SU-DHL-6 (cell line): ENCODE measurements around the gene CDK5RAP2.
"Not testable (repeated sequence)": the region's sequence is repeated elsewhere in the genome, so short reads cannot be mapped to it uniquely, and the experiment has no call there.

ENCODE experiments used
- CTCF ChIP-seq: fragments of 200-600 bp; sonication (generic); IDR thresholded peaks from one replicate; pipeline ENCODE4 v1.5.1; 2017; ENCODE audit warnings: antibody characterized with exemption, mild to moderate bottlenecking, low read length, moderate library complexity; ENCODE audit not compliant: insufficient read depth, poor library complexity, severe bottlenecking
- EZH2phosphoT487 ChIP-seq: fragments of 200-600 bp; sonication (generic), shearing (Covaris generic); conservative IDR thresholded peaks from 2 replicates; pipeline ENCODE4 v1.6.1; 2018; ENCODE audit warnings: mild to moderate bottlenecking, antibody characterized with exemption, low read length, moderate library complexity, mixed read lengths

GRCh38 chr9:120552210-120552704 is 27.7 kb downstream of the CDK5RAP2 start:
- not testable (repeated sequence) for TF ChIP-seq EZH2phosphoT487, CTCF
